K562 (cell line): Measurements from ENCODE around the gene NBR1. TPM values are rescaled to one million over a fixed set of nuclear protein-coding genes. Genes with fewer than 3 reads are reported as not detected.

Experiments used
- BMI1 ChIP-seq: fragments of 150-350 bp; IDR thresholded peaks from 2 replicates; pipeline ENCODE4 v1.6.1; 2014; ENCODE audit warnings: low read length
- CBX5 ChIP-seq: IDR thresholded peaks from 2 replicates; pipeline ENCODE4 v1.6.1; 2014; ENCODE audit warnings: low read depth, borderline replicate concordance
- E2F3 ChIP-seq: fragments of 250-450 bp; sonication (Bioruptor Pico); IDR thresholded peaks from 2 replicates; pipeline ENCODE4 v1.4.0; 2020; ENCODE audit warnings: mild to moderate bottlenecking
- IFI16 ChIP-seq: fragments of 250-450 bp; sonication (Bioruptor Pico); IDR thresholded peaks from 2 replicates; pipeline ENCODE4 v2.1.2; 2022; ENCODE audit warnings: mild to moderate bottlenecking, inconsistent platforms
- LARP7 ChIP-seq: fragments of 450-650 bp; IDR thresholded peaks from 2 replicates; pipeline ENCODE4 v1.6.1; 2016
- NBN ChIP-seq: fragments of 450-650 bp; IDR thresholded peaks from 2 replicates; pipeline ENCODE4 v1.6.1; 2016; ENCODE audit warnings: low read depth, mild to moderate bottlenecking
- NFE2 ChIP-seq: IDR thresholded peaks from 2 replicates; pipeline ENCODE4 v1.6.1; 2014; ENCODE audit warnings: antibody characterized with exemption, low read depth
- POLR2G ChIP-seq: fragments of 200-400 bp; formaldehyde crosslinking; IDR thresholded peaks from 2 replicates; pipeline ENCODE4 v1.6.1; 2017; ENCODE audit warnings: low read depth, mild to moderate bottlenecking, antibody characterized with exemption, low read length, moderate library complexity
- POLR3G ChIP-seq: IDR thresholded peaks from 2 replicates; pipeline ENCODE4 v1.6.1; 2011; ENCODE audit not compliant: insufficient read length, insufficient replicate concordance; ENCODE audit errors: extremely low read depth
- SMC3 ChIP-seq: conservative IDR thresholded peaks from 2 replicates; pipeline ENCODE4 v1.6.1; 2011; ENCODE audit warnings: low read depth, low read length, improper control_type of control experiment; ENCODE audit not compliant: insufficient read depth
- XRCC5 ChIP-seq: fragments of 200-400 bp; formaldehyde crosslinking; IDR thresholded peaks from 2 replicates; pipeline ENCODE4 v1.6.1; 2017; ENCODE audit warnings: low read depth, mild to moderate bottlenecking, low read length
- ZKSCAN3 ChIP-seq: fragments of 250-450 bp; sonication (Bioruptor Pico); IDR thresholded peaks from 2 replicates; pipeline ENCODE4 v1.4.0; 2020
- ZNF431 ChIP-seq: sonication (generic); formaldehyde crosslinking; IDR thresholded peaks from 2 replicates; pipeline ENCODE4 v1.8.0; 2022; ENCODE audit warnings: mild to moderate bottlenecking, missing genetic modification reagents
- ZNF583 ChIP-seq: fragments of 250-450 bp; sonication (Bioruptor Pico); IDR thresholded peaks from 2 replicates; pipeline ENCODE4 v1.4.0; 2020
- polyA plus RNA-seq, 8 experiments: library from polyadenylated mRNA; depleted of rRNA in 4 of 8; stranded (reverse) in 5 of 8; unstranded in 3 of 8; fragments of >200 nt; fragmentation: Nextera tagmentation in 2 of 8; fragmentation: Illumina TruSeq in 1 of 8; extraction: Ambion mirVana in 2 of 8; extraction: Trizol in 1 of 8; gene quantifications; 2 replicates each; pipeline versions ENCODE4 v1.2.1 to v1.2.3, GENCODE V29; 2011 to 2014; ENCODE audit warnings: inconsistent platforms in 1 of 8, missing spikeins in 1 of 8
- total RNA-seq, 7 experiments: library from RNA; depleted of rRNA in 6 of 7; stranded (reverse); fragments of >200 nt in 6 of 7; fragmentation: Illumina TruSeq in 2 of 7; extraction: Trizol in 2 of 7; gene quantifications; 2 replicates each; pipeline versions ENCODE4 v1.2.1 to v1.2.3, GENCODE V29; 2011 to 2021; ENCODE audit warnings: low replicate concordance in 1 of 7
- TF ChIP-seq, protein P1 (sequence below): fragments of 450-650 bp; IDR thresholded peaks from 2 replicates; pipeline ENCODE4 v1.7.1; 2018; ENCODE audit warnings: mild to moderate bottlenecking, low read depth; ENCODE audit not compliant: partially characterized antibody
- TF ChIP-seq, protein P2 (sequence below): fragments of 450-650 bp; IDR thresholded peaks from 2 replicates; pipeline ENCODE4 v1.6.1; 2016; ENCODE audit warnings: mild to moderate bottlenecking, moderate library complexity

NBR1 gene
- total and polyA plus RNA-seq, 9 of the 15 experiments (the other 6 are each of a cell fraction or from before 2014, with no cell fraction given): 4.2 to 70.1 (median 39.9) TPM

DNA sequence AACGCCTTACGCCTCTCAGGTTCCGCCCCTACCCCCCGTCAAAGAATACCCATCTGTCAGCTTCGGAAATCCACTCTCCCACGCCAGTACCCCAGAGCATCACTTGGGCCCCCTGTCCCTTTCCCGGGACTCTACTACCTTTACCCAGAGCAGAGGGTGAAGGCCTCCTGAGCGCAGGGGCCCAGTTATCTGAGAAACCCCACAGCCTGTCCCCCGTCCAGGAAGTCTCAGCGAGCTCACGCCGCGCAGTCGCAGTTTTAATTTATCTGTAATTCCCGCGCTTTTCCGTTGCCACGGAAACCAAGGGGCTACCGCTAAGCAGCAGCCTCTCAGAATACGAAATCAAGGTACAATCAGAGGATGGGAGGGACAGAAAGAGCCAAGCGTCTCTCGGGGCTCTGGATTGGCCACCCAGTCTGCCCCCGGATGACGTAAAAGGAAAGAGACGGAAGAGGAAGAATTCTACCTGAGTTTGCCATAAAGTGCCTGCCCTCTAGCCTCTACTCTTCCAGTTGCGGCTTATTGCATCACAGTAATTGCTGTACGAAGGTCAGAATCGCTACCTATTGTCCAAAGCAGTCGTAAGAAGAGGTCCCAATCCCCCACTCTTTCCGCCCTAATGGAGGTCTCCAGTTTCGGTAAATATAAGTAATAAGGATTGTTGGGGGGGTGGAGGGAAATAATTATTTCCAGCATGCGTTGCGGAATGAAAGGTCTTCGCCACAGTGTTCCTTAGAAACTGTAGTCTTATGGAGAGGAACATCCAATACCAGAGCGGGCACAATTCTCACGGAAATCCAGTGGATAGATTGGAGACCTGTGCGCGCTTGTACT lies 45.7 kb upstream of the NBR1 start, which contains the start of gene BRCA1 (continued):
- TF ChIP-seq, protein P1, sequence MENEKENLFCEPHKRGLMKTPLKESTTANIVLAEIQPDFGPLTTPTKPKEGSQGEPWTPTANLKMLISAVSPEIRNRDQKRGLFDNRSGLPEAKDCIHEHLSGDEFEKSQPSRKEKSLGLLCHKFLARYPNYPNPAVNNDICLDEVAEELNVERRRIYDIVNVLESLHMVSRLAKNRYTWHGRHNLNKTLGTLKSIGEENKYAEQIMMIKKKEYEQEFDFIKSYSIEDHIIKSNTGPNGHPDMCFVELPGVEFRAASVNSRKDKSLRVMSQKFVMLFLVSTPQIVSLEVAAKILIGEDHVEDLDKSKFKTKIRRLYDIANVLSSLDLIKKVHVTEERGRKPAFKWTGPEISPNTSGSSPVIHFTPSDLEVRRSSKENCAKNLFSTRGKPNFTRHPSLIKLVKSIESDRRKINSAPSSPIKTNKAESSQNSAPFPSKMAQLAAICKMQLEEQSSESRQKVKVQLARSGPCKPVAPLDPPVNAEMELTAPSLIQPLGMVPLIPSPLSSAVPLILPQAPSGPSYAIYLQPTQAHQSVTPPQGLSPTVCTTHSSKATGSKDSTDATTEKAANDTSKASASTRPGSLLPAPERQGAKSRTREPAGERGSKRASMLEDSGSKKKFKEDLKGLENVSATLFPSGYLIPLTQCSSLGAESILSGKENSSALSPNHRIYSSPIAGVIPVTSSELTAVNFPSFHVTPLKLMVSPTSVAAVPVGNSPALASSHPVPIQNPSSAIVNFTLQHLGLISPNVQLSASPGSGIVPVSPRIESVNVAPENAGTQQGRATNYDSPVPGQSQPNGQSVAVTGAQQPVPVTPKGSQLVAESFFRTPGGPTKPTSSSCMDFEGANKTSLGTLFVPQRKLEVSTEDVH: peak; percentile 99
- no peak for TF ChIP-seq SMC3
- TF ChIP-seq BMI1: peak; percentile 96
- TF ChIP-seq NBN: peak; percentile 83
- TF ChIP-seq, protein P2, sequence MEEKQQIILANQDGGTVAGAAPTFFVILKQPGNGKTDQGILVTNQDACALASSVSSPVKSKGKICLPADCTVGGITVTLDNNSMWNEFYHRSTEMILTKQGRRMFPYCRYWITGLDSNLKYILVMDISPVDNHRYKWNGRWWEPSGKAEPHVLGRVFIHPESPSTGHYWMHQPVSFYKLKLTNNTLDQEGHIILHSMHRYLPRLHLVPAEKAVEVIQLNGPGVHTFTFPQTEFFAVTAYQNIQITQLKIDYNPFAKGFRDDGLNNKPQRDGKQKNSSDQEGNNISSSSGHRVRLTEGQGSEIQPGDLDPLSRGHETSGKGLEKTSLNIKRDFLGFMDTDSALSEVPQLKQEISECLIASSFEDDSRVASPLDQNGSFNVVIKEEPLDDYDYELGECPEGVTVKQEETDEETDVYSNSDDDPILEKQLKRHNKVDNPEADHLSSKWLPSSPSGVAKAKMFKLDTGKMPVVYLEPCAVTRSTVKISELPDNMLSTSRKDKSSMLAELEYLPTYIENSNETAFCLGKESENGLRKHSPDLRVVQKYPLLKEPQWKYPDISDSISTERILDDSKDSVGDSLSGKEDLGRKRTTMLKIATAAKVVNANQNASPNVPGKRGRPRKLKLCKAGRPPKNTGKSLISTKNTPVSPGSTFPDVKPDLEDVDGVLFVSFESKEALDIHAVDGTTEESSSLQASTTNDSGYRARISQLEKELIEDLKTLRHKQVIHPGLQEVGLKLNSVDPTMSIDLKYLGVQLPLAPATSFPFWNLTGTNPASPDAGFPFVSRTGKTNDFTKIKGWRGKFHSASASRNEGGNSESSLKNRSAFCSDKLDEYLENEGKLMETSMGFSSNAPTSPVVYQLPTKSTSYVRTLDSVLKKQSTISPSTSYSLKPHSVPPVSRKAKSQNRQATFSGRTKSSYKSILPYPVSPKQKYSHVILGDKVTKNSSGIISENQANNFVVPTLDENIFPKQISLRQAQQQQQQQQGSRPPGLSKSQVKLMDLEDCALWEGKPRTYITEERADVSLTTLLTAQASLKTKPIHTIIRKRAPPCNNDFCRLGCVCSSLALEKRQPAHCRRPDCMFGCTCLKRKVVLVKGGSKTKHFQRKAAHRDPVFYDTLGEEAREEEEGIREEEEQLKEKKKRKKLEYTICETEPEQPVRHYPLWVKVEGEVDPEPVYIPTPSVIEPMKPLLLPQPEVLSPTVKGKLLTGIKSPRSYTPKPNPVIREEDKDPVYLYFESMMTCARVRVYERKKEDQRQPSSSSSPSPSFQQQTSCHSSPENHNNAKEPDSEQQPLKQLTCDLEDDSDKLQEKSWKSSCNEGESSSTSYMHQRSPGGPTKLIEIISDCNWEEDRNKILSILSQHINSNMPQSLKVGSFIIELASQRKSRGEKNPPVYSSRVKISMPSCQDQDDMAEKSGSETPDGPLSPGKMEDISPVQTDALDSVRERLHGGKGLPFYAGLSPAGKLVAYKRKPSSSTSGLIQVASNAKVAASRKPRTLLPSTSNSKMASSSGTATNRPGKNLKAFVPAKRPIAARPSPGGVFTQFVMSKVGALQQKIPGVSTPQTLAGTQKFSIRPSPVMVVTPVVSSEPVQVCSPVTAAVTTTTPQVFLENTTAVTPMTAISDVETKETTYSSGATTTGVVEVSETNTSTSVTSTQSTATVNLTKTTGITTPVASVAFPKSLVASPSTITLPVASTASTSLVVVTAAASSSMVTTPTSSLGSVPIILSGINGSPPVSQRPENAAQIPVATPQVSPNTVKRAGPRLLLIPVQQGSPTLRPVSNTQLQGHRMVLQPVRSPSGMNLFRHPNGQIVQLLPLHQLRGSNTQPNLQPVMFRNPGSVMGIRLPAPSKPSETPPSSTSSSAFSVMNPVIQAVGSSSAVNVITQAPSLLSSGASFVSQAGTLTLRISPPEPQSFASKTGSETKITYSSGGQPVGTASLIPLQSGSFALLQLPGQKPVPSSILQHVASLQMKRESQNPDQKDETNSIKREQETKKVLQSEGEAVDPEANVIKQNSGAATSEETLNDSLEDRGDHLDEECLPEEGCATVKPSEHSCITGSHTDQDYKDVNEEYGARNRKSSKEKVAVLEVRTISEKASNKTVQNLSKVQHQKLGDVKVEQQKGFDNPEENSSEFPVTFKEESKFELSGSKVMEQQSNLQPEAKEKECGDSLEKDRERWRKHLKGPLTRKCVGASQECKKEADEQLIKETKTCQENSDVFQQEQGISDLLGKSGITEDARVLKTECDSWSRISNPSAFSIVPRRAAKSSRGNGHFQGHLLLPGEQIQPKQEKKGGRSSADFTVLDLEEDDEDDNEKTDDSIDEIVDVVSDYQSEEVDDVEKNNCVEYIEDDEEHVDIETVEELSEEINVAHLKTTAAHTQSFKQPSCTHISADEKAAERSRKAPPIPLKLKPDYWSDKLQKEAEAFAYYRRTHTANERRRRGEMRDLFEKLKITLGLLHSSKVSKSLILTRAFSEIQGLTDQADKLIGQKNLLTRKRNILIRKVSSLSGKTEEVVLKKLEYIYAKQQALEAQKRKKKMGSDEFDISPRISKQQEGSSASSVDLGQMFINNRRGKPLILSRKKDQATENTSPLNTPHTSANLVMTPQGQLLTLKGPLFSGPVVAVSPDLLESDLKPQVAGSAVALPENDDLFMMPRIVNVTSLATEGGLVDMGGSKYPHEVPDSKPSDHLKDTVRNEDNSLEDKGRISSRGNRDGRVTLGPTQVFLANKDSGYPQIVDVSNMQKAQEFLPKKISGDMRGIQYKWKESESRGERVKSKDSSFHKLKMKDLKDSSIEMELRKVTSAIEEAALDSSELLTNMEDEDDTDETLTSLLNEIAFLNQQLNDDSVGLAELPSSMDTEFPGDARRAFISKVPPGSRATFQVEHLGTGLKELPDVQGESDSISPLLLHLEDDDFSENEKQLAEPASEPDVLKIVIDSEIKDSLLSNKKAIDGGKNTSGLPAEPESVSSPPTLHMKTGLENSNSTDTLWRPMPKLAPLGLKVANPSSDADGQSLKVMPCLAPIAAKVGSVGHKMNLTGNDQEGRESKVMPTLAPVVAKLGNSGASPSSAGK: peak; percentile 85
- TF ChIP-seq IFI16 (CRISPR knock-in tag): no peak
- TF ChIP-seq ZKSCAN3 (CRISPR knock-in tag): no peak
- TF ChIP-seq CBX5: no peak
- no peak for TF ChIP-seq XRCC5
- peak; percentile 73 for TF ChIP-seq POLR2G
- no peak for TF ChIP-seq ZNF431 (CRISPR knock-in tag)
- TF ChIP-seq E2F3 (CRISPR knock-in tag): peak; percentile 97
- TF ChIP-seq NFE2: no peak
- TF ChIP-seq ZNF583 (CRISPR knock-in tag): no peak
- TF ChIP-seq POLR3G: no peak
- no peak for TF ChIP-seq LARP7
